Loucy (cell line): Measurements from ENCODE around the gene DLG2.

Experiments used
- H2AFZ ChIP-seq: fragments of 200-600 bp; sonication (generic); 2 replicates; pipeline ENCODE4 v1.6.0; 2016; ENCODE audit warnings: antibody characterized with exemption, mild to moderate bottlenecking, low read length, moderate library complexity
- H3F3A ChIP-seq: fragments of 200-600 bp; 2 replicates; pipeline ENCODE4 v1.6.0; 2016; ENCODE audit warnings: antibody characterized with exemption, low read depth, mild to moderate bottlenecking
- H3K27me3 ChIP-seq: fragments of 200-600 bp; sonication (generic); 2 replicates; pipeline ENCODE4 v1.6.1; 2014; ENCODE audit warnings: low read length, mild to moderate bottlenecking; ENCODE audit not compliant: insufficient read depth, poor library complexity, severe bottlenecking
- H3K36me3 ChIP-seq: fragments of 200-600 bp; sonication (generic); 2 replicates; pipeline ENCODE4 v1.6.1; 2016; ENCODE audit warnings: low read length; ENCODE audit not compliant: insufficient read depth
- H3K4me1 ChIP-seq: fragments of 200-600 bp; sonication (generic); 2 replicates; pipeline ENCODE4 v1.5.1; 2014; ENCODE audit warnings: low read length, mild to moderate bottlenecking; ENCODE audit not compliant: insufficient read depth, poor library complexity, severe bottlenecking
- H3K4me2 ChIP-seq: fragments of 200-600 bp; sonication (generic); 2 replicates; pipeline ENCODE4 v1.6.0; 2014; ENCODE audit warnings: antibody characterized with exemption, low read length, low read depth, mild to moderate bottlenecking; ENCODE audit not compliant: poor library complexity, severe bottlenecking
- H3K4me3 ChIP-seq: fragments of 200-600 bp; sonication (generic); 2 replicates; pipeline ENCODE4 v1.5.1; 2014; ENCODE audit warnings: low read length, mild to moderate bottlenecking, mixed read lengths; ENCODE audit not compliant: poor library complexity, severe bottlenecking
- H3K79me2 ChIP-seq: fragments of 200-600 bp; sonication (generic); 2 replicates; pipeline ENCODE4 v1.6.1; 2014; ENCODE audit warnings: low read length; ENCODE audit not compliant: insufficient read depth
- H3K9ac ChIP-seq: fragments of 200-600 bp; sonication (generic); 2 replicates; pipeline ENCODE4 v1.6.0; 2014; ENCODE audit warnings: mild to moderate bottlenecking, low read depth, low read length, moderate library complexity; ENCODE audit not compliant: poor library complexity, severe bottlenecking
- H3K9me2 ChIP-seq: fragments of 200-600 bp; sonication (generic); replicated peaks from 2 replicates; pipeline ENCODE4 v1.6.1; 2016; ENCODE audit warnings: low read depth, low read length, mixed read lengths
- H3K9me3 ChIP-seq: fragments of 200-600 bp; sonication (generic); 2 replicates; pipeline ENCODE4 v1.6.1; 2014; ENCODE audit warnings: mild to moderate bottlenecking, antibody characterized with exemption, low read length, low read depth; ENCODE audit not compliant: insufficient read depth
- H4K20me1 ChIP-seq: fragments of 200-600 bp; sonication (generic); 2 replicates; pipeline ENCODE4 v1.6.0; 2014; ENCODE audit warnings: antibody characterized with exemption, low read length, mild to moderate bottlenecking; ENCODE audit not compliant: insufficient read depth, poor library complexity, severe bottlenecking
- CTCF ChIP-seq: fragments of 200-600 bp; sonication (generic); conservative IDR thresholded peaks from 2 replicates; pipeline ENCODE4 v1.5.1; 2014; ENCODE audit warnings: mild to moderate bottlenecking, antibody characterized with exemption, low read length
- EZH2phosphoT487 ChIP-seq: fragments of 200-600 bp; IDR thresholded peaks from 2 replicates; pipeline ENCODE4 v1.6.1; 2018; ENCODE audit warnings: antibody characterized with exemption, mild to moderate bottlenecking, moderate library complexity, borderline replicate concordance

Gene DLG2

GRCh38 chr11:85517272-85517671, 109.9 kb downstream of the DLG2 start:
- Histone ChIP-seq H3K9ac (no peak overlapping the region), H3K4me3 (no peak overlapping the region), H3K4me1 (no peaks in the 10 kb centered on the region), H2AFZ (no peak overlapping the region), H3K9me2 (no peaks in the 10 kb centered on the region), H3K36me3 (no peaks in the 10 kb centered on the region), H3K4me2 (no peak overlapping the region), H3F3A (no peaks in the 10 kb centered on the region), H4K20me1 (no peaks in the 10 kb centered on the region), H3K9me3 (0 out of 2 replicates have a peak, but pooled peaks cover 5% of the 10 kb centered on the region), H3K27me3 (no peaks in the 10 kb centered on the region), H3K79me2 (no peaks in the 10 kb centered on the region)
- TF ChIP-seq CTCF (no peak), EZH2phosphoT487 (no peak)

DNA sequence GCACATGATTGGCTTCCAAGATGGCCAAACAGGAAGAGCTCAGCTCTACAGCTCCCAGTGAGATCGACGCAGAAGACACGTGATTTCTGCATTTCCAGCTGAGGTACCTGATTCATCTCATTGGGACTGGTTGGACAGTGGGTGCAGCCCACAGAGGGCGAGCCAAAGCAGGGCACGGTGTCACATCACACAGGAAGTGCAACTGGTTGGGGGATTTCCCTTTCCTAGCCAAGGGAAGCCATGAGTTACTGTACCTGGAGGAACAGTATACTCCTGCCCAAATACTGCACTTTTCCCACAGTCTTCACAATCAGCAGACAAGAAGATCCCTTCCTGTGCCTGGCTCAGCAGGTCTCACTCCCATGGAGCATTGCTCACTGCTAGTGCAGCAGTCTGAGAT, 131.2 kb downstream of the DLG2 start:
- TF ChIP-seq CTCF (no peak), EZH2phosphoT487 (no peak)
- H3K79me2 ChIP-seq: no peaks in the 10 kb centered on the region
- no peaks in the 10 kb centered on the region for H4K20me1 ChIP-seq
- H3K36me3 ChIP-seq: no peaks in the 10 kb centered on the region
- no peak overlapping the region for H3K4me2 ChIP-seq
- H3K4me3 ChIP-seq: no peak overlapping the region
- no peak overlapping the region for H2AFZ ChIP-seq
- H3K9me3 ChIP-seq: no peaks in the 10 kb centered on the region
- no peak overlapping the region for H3K9ac ChIP-seq
- H3F3A ChIP-seq: no peaks in the 10 kb centered on the region
- H3K9me2 ChIP-seq: no peaks in the 10 kb centered on the region
- no peaks in the 10 kb centered on the region for H3K27me3 ChIP-seq
- no peaks in the 10 kb centered on the region for H3K4me1 ChIP-seq

- Histone ChIP-seq H3K27me3 (no peaks in the 10 kb centered on the region), H3K79me2 (no peaks in the 10 kb centered on the region), H4K20me1 (no peaks in the 10 kb centered on the region), H3K9ac (no peak overlapping the region), H3F3A (no peaks in the 10 kb centered on the region), H3K9me2 (no peaks in the 10 kb centered on the region), H3K4me1 (no peaks in the 10 kb centered on the region), H3K4me2 (no peak overlapping the region), H3K9me3 (no peaks in the 10 kb centered on the region), H2AFZ (no peak overlapping the region), H3K36me3 (no peaks in the 10 kb centered on the region), H3K4me3 (no peak overlapping the region)
- no peak for TF ChIP-seq CTCF
- no peak for TF ChIP-seq EZH2phosphoT487
Measured at GRCh38 chr11:85494396-85494795, 132.7 kb downstream of the DLG2 start.
